Mucosa of rectum (tissue), 2 donors: ENCODE data around the gene SLC7A8.
"Not testable (repeated sequence)": the region's sequence is repeated elsewhere in the genome, so short reads cannot be mapped to it uniquely, and the experiment has no call there.

Source experiments
- H3K27ac ChIP-seq, 2 donors: one replicate each; pipeline ENCODE4 v1.7.0; 2013; ENCODE audit warnings: inconsistent platforms in 2 of 2, low read depth in 2 of 2, low read length in 2 of 2
- H3K27me3 ChIP-seq, 2 donors: one replicate each; pipeline ENCODE4 v1.7.0; 2013; ENCODE audit warnings: low read length in 2 of 2; ENCODE audit not compliant: control insufficient read depth in 2 of 2, insufficient read depth in 2 of 2
- H3K36me3 ChIP-seq, 2 donors: one replicate each; pipeline ENCODE4 v1.7.0; 2013; ENCODE audit warnings: low read length in 2 of 2; ENCODE audit not compliant: control insufficient read depth in 2 of 2, insufficient read depth in 2 of 2
- H3K4me1 ChIP-seq, 2 donors: one replicate each; pipeline ENCODE4 v1.7.0; 2013; ENCODE audit warnings: low read length in 2 of 2, mild to moderate bottlenecking in 1 of 2; ENCODE audit not compliant: control insufficient read depth in 2 of 2, insufficient read depth in 2 of 2
- H3K4me3 ChIP-seq, 2 donors: one replicate each; pipeline ENCODE4 v1.7.0; 2013; ENCODE audit warnings: low read length in 2 of 2
- H3K9ac ChIP-seq, 2 donors: one replicate each; pipeline ENCODE4 v1.7.0; 2013; ENCODE audit warnings: low read length in 2 of 2, low read depth in 1 of 2, mild to moderate bottlenecking in 1 of 2
- H3K9me3 ChIP-seq, 2 donors: one replicate each; pipeline ENCODE4 v1.7.0; 2013; ENCODE audit warnings: low read length in 2 of 2; ENCODE audit not compliant: control insufficient read depth in 2 of 2
- donor health status: healthy.
- donor health status: Normal muscosa, but diverticular disease.

SLC7A8 gene

DNA sequence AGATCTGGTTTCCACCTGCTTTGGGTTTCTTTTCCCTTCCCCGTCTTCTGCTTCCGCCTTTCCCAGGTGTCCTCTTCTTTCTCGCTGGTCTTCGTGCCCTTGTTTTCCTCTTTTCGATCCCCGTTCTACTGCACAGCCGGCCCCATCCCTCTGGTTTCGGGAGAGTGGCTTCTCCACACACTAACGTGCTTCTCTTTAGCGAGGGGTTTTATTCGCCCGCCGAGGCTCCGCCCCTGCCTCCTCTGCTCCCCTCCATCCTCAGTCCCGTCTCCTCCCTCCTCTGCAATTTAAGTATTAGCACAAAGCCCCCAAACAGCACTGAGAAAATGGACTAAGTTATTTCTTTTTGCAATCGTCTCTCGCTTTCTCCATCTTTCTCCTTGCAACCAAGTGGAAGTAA, at the start of gene SLC7A8:
Gene SLC7A8 (minus strand): TSS at position 182 of the 400 bp plus-strand sequence. CDS start 746 bp downstream, outside the sequence.
- H3K9me3 ChIP-seq: no peaks in the 10 kb centered on the region
- H3K4me1 ChIP-seq: peaks cover 5 to 6% of the 10 kb centered on the region in 2 donors
- peak within 1 kb of the TSS; percentile 35 to 56 for H3K27ac ChIP-seq
- H3K27me3 ChIP-seq: no peaks in the 10 kb centered on the region
- no peaks in the 10 kb centered on the region for H3K36me3 ChIP-seq
- H3K9ac ChIP-seq: peak within 1 kb of the TSS; percentile 41 to 57
- peak within 1 kb of the TSS; percentile 62 to 82 for H3K4me3 ChIP-seq

DNA sequence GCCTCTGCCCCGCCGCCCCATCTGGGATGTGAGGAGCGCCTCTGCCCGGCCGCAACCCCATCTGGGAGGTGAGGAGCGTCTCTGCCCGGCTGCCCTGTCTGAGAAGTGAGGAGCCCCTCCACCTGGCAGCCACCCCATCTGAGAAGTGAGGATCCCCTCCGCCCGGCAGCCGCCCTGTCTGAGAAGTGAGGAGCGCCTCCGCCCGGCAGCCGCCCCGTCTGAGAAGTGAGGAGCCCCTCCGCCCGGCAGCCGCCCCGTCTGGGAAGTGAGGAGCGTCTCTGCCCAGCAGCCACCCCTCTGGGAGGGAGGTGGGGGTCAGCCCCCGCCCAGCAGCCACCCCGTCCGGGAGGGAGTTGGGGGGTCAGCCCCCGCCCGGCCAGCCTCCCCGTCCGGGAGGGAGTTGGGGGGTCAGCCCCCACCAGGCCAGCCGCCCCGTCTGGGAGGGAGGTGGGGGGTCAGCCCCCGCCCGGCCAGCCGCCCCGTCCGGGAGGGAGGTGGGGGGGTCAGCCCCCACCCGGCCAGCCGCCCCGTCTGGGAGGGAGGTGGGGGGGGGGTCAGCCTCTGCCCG, 48.9 kb upstream of the SLC7A8 start:
- not testable (repeated sequence) for H3K27me3 ChIP-seq, H3K4me3 ChIP-seq, H3K9me3 ChIP-seq, H3K4me1 ChIP-seq, H3K9ac ChIP-seq, H3K27ac ChIP-seq, H3K36me3 ChIP-seq

GRCh38 chr14:23228812-23229211, 45.4 kb upstream of the SLC7A8 start:
- Histone ChIP-seq H3K27ac (no peak overlapping the region), H3K4me3 (no peak overlapping the region), H3K4me1 (no peaks in the 10 kb centered on the region), H3K27me3 (no peaks in the 10 kb centered on the region), H3K9me3 (no peaks in the 10 kb centered on the region), H3K9ac (no peak overlapping the region), H3K36me3 (no peaks in the 10 kb centered on the region)

- Histone ChIP-seq H3K9me3 (no peaks in the 10 kb centered on the region), H3K27me3 (no peaks in the 10 kb centered on the region), H3K9ac (no peak overlapping the region), H3K4me3 (no peak overlapping the region), H3K4me1 (no peaks in the 10 kb centered on the region), H3K27ac (no peak overlapping the region), H3K36me3 (no peaks in the 10 kb centered on the region)
Measured at GRCh38 chr14:23227566-23227965, 44.1 kb upstream of the SLC7A8 start.

DNA sequence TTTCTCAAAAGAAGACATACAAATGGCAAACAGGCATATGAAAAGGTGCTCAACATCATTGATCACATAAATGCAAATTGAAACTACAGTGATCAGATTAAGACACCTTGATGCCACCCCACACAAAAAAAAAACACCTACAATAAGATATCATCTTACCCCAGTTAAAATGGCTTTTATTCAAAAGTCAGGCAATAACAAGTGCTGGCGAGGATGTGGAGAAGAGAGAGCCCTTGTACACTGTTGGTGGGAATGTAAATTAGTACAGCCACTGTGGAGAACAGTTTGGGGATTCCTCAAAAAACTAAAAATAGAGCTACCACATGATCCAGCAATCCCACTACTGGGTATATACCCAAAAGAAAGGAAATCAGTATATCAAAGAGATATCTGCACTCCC, 41.5 kb upstream of the SLC7A8 start:
- not testable (repeated sequence) for H3K9ac ChIP-seq, H3K9me3 ChIP-seq, H3K4me1 ChIP-seq, H3K4me3 ChIP-seq, H3K36me3 ChIP-seq, H3K27me3 ChIP-seq, H3K27ac ChIP-seq

- Histone ChIP-seq H3K4me1 (no peaks in the 10 kb centered on the region), H3K36me3 (no peaks in the 10 kb centered on the region)
Measured at GRCh38 chr14:23219075-23219474, 35.6 kb upstream of the SLC7A8 start.

GRCh38 chr14:23217032-23218020, 33.9 kb upstream of the SLC7A8 start:
- Histone ChIP-seq H3K27ac (no peak overlapping the region), H3K4me3 (no peak overlapping the region), H3K9me3 (no peaks in the 10 kb centered on the region), H3K36me3 (no peaks in the 10 kb centered on the region), H3K27me3 (no peaks in the 10 kb centered on the region), H3K4me1 (no peaks in the 10 kb centered on the region), H3K9ac (no peak overlapping the region)

More at GRCh38 chr14:23219075-23219474, 35.6 kb upstream of the SLC7A8 start:
- Histone ChIP-seq H3K27me3 (no peaks in the 10 kb centered on the region), H3K4me3 (no peak overlapping the region), H3K27ac (no peak overlapping the region), H3K9ac (no peak overlapping the region), H3K9me3 (no peaks in the 10 kb centered on the region)

DNA sequence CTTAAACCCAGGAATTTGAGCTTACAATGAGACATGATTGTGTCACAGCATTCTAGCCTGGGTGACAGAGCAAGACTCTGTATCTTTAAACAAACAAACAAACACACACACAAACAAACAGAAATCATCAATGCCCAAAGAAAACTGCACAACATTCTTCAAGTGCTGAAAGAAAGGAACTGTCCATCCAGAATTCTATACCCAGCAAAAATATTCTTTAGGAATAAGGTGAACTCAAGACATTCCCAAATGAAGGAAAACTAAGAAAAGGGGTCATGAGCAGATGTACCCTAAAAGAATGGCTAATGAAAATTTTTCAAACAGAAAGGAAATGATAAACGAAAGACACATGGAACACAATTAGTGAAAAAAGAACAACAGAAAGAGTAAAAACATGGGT, 32.0 kb upstream of the SLC7A8 start:
- H3K36me3 ChIP-seq: no peaks in the 10 kb centered on the region
- H3K27me3 ChIP-seq: no peaks in the 10 kb centered on the region
- H3K4me1 ChIP-seq: no peaks in the 10 kb centered on the region
- H3K9ac ChIP-seq: no peak overlapping the region
- no peak overlapping the region for H3K27ac ChIP-seq
- no peaks in the 10 kb centered on the region for H3K9me3 ChIP-seq
- H3K4me3 ChIP-seq: no peak overlapping the region

DNA sequence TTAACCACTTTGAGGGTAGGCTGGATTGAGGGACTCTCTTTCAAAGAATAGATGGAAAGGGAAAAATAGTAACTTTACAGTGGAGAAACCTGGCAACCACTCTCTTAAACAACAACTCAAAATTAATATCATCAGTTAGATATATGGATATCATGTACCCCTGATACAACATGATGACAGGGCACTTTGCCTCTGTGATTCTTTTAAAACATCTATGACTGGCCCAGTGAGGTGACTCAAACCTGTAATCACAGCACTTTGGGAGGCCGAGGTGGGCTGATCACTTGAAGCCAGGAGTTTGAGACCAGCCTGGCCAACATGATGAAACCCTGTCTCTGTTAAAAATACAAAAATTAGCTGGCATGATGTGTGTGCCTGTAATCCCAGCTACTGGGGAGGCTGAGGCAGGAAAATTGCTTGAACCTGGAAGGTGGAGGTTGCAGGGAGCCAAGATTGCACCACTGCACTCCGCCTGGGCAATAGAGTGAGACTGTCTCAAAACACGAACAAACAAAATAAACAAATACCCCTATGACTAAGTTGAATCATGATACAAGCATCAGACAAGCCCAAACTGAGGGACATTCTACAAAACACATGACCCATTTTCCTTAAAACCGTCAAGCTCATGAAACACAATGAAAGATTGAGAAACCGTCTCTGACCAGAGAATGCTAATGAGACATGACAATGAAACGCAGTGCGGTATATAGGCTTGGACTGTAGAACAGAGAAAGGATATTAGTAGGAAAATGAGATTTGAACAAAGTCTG, 26.4 kb upstream of the SLC7A8 start:
- Histone ChIP-seq H3K36me3 (no peaks in the 10 kb centered on the region), H3K9ac (no peak overlapping the region), H3K9me3 (no peaks in the 10 kb centered on the region), H3K27ac (no peak overlapping the region), H3K4me3 (no peak overlapping the region), H3K27me3 (no peaks in the 10 kb centered on the region), H3K4me1 (no peaks in the 10 kb centered on the region)

DNA sequence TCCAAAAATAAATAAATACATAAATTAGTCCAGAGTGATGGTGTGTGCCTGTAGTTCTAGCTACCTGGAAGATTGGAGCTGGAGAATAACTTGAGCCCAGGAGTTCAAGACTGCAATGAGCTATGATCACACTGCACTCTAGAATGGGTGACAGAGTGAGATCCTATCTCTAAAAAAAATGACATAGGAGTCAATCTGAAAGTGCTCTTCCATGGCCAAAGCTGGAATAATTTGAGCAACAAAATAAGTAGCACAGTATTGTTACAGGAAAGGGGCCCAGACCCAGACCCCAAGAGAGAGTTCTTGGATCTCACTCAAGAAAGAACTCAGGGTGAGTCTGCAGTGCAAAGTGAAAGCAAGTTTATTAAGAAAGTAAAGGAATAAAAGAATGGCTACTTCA, 24.9 kb upstream of the SLC7A8 start:
- Histone ChIP-seq H3K9me3 (no peaks in the 10 kb centered on the region), H3K9ac (no peak overlapping the region), H3K4me1 (no peaks in the 10 kb centered on the region), H3K4me3 (no peak overlapping the region), H3K27ac (no peak overlapping the region), H3K36me3 (no peaks in the 10 kb centered on the region), H3K27me3 (no peaks in the 10 kb centered on the region)
